Thoracic aorta (tissue), 2 donors: ENCODE data around the gene BCAN. TPM values are rescaled to one million over a fixed set of nuclear protein-coding genes. Genes with fewer than 3 reads are reported as not detected.

Experiments used
- ATAC-seq: fragments of 150-250 bp; one replicate; pipeline ENCODE4 v1.8.0; 2017; ENCODE audit warnings: low read depth; ENCODE audit not compliant: insufficient number of reproducible peaks, low FRiP score
- DNase-seq: peaks from one replicate; pipeline ENCODE4 v3.0.0-alpha.2; 2020; ENCODE audit warnings: low spot score
- H3K27ac ChIP-seq, 2 donors: fragments of 200-600 bp; sonication (generic); 1 replicate in 1 of 2; 2 replicates in 1 of 2; pipeline ENCODE4 v1.5.1; 2016; ENCODE audit warnings: mild to moderate bottlenecking in 2 of 2, moderate library complexity in 2 of 2
- H3K27me3 ChIP-seq: fragments of 200-600 bp; sonication (generic); replicated peaks from 2 replicates; pipeline ENCODE4 v1.6.0; 2016; ENCODE audit warnings: mild to moderate bottlenecking; ENCODE audit not compliant: insufficient read depth
- H3K36me3 ChIP-seq: fragments of 200-600 bp; sonication (generic); one replicate; pipeline ENCODE4 v1.5.1; 2016
- H3K4me1 ChIP-seq, 2 donors: fragments of 200-600 bp; sonication (generic); 1 replicate in 1 of 2; 2 replicates in 1 of 2; pipeline versions ENCODE4 v1.5.1 to v1.6.0; 2016; ENCODE audit warnings: low read depth in 2 of 2, mild to moderate bottlenecking in 1 of 2; ENCODE audit not compliant: control insufficient read depth in 1 of 2
- H3K4me3 ChIP-seq: fragments of 200-600 bp; sonication (generic); 2 replicates; pipeline ENCODE4 v1.5.1; 2016; ENCODE audit warnings: mild to moderate bottlenecking
- H3K9me3 ChIP-seq: fragments of 200-600 bp; sonication (generic); 2 replicates; pipeline ENCODE4 v1.5.1; 2016
- total RNA-seq, 2 donors: library from RNA; depleted of rRNA; stranded (reverse); fragments of >200 nt; gene quantifications; one replicate each; pipeline versions ENCODE4 v1.1.0 to v1.2.3, GENCODE V29; 2016
- TF ChIP-seq, protein P1 (sequence below): fragments of 200-600 bp; sonication (generic); IDR thresholded peaks from one replicate; pipeline ENCODE4 v1.5.1; 2019; ENCODE audit warnings: antibody characterized with exemption

BCAN gene
- total RNA-seq, 2 donors from 2014 or later, result 0.54 to 0.99 TPM

DNA sequence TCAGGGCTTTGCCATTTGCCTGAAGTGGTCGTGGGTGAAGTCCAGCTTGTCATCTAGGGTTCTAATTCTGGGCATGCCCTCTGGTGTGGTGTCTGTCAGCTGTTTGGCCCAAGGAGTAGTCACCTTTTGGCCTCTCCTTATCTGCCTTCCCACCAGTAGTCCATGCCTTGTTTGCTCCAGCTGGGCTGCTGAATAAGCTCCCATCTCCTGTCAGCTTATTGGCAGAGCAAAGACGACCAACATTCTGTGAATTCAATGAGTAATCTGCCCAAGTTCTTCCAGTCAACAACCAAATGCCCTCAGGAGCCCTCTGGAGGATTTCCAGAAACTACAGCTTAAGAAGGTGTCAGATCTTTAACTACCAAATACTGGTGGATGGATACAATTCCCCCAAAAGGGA is 7.0 kb downstream of the BCAN start:
- TF ChIP-seq, protein P1, sequence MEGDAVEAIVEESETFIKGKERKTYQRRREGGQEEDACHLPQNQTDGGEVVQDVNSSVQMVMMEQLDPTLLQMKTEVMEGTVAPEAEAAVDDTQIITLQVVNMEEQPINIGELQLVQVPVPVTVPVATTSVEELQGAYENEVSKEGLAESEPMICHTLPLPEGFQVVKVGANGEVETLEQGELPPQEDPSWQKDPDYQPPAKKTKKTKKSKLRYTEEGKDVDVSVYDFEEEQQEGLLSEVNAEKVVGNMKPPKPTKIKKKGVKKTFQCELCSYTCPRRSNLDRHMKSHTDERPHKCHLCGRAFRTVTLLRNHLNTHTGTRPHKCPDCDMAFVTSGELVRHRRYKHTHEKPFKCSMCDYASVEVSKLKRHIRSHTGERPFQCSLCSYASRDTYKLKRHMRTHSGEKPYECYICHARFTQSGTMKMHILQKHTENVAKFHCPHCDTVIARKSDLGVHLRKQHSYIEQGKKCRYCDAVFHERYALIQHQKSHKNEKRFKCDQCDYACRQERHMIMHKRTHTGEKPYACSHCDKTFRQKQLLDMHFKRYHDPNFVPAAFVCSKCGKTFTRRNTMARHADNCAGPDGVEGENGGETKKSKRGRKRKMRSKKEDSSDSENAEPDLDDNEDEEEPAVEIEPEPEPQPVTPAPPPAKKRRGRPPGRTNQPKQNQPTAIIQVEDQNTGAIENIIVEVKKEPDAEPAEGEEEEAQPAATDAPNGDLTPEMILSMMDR, result no peak
- Histone ChIP-seq H3K27me3 (no peaks in the 10 kb centered on the region), H3K36me3 (no peaks in the 10 kb centered on the region), H3K4me1 (no peaks in the 10 kb centered on the region), H3K9me3 (no peaks in the 10 kb centered on the region), H3K27ac (no peak overlapping the region), H3K4me3 (no peak overlapping the region)
- DNase-seq (no peak), ATAC-seq (no peak)

DNA sequence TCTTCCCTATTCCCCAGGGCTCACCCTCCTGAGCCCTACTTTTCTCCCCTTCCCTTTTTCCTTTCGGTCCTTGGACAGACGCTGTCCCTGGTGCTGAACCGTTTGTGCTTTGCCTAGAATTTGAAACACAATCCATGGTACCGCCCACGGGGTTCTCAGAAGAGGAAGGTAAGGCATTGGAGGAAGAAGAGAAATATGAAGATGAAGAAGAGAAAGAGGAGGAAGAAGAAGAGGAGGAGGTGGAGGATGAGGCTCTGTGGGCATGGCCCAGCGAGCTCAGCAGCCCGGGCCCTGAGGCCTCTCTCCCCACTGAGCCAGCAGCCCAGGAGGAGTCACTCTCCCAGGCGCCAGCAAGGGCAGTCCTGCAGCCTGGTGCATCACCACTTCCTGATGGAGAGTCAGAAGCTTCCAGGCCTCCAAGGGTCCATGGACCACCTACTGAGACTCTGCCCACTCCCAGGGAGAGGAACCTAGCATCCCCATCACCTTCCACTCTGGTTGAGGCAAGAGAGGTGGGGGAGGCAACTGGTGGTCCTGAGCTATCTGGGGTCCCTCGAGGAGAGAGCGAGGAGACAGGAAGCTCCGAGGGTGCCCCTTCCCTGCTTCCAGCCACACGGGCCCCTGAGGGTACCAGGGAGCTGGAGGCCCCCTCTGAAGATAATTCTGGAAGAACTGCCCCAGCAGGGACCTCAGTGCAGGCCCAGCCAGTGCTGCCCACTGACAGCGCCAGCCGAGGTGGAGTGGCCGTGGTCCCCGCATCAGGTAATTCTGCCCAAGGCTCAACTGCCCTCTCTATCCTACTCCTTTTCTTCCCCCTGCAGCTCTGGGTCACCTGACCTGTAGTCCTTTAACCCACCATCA is 10.4 kb downstream of the BCAN start:
- TF ChIP-seq, protein P1, result no peak
- no peaks in the 10 kb centered on the region for H3K27me3 ChIP-seq
- no peaks in the 10 kb centered on the region for H3K9me3 ChIP-seq
- H3K27ac ChIP-seq, result no peak overlapping the region
- H3K4me1 ChIP-seq, result peaks cover 3 to 12% of the 10 kb centered on the region in 2 donors
- H3K36me3 ChIP-seq, result no peaks in the 10 kb centered on the region
- ATAC-seq (no peak), DNase-seq (no peak)
- no peak overlapping the region for H3K4me3 ChIP-seq

DNA sequence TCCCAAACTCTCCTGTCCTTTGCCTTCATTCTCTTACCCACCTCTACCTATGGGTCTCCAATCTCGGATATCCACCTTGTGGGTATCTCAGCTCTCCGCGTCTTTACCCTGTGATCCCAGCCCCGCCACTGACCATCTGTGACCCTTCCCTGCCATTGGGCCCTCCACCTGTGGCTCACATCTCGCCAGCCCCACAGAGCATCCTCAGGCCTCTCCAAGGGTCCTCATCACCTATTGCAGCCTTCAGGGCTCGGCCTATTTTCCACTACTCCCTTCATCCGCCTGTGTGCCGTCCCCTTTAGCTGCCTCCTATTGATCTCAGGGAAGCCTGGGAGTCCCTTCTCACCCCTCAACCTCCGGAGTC is 11.1 kb downstream of the BCAN start:
- Histone ChIP-seq H3K4me3 (no peak overlapping the region), H3K36me3 (no peaks in the 10 kb centered on the region), H3K4me1 (peaks cover 6 to 18% of the 10 kb centered on the region in 2 donors), H3K9me3 (no peaks in the 10 kb centered on the region), H3K27me3 (no peaks in the 10 kb centered on the region), H3K27ac (no peak overlapping the region)
- ATAC-seq (no peak), DNase-seq (no peak)
- TF ChIP-seq, protein P1, result no peak

DNA sequence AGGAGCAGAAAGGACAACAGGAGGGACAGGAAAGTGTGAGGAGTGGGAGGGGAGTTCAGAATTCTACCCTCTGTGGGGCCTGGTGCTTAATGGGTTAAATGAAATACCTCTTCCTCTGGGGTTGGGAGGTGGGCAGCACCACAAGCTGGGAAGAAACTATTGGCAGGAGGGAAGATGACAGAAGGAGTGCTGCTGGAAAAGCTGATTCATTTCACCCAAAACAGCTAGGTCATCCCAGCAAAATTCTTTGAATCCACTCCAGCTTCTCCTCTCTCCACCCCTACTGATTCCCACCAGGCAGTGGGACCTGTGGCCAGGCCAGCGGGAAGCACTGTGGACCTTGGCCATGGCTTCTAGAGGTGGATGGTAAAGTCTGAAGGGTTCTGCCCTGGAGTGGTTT is 12.8 kb downstream of the BCAN start:
- no peak overlapping the region for H3K4me3 ChIP-seq
- DNase-seq, result no peak
- H3K4me1 ChIP-seq, result peaks cover 11 to 32% of the 10 kb centered on the region in 2 donors
- H3K36me3 ChIP-seq, result no peaks in the 10 kb centered on the region
- TF ChIP-seq, protein P1, result no peak
- H3K27ac ChIP-seq, result no peak overlapping the region
- H3K27me3 ChIP-seq, result no peaks in the 10 kb centered on the region
- no peak for ATAC-seq
- H3K9me3 ChIP-seq, result no peaks in the 10 kb centered on the region

DNA sequence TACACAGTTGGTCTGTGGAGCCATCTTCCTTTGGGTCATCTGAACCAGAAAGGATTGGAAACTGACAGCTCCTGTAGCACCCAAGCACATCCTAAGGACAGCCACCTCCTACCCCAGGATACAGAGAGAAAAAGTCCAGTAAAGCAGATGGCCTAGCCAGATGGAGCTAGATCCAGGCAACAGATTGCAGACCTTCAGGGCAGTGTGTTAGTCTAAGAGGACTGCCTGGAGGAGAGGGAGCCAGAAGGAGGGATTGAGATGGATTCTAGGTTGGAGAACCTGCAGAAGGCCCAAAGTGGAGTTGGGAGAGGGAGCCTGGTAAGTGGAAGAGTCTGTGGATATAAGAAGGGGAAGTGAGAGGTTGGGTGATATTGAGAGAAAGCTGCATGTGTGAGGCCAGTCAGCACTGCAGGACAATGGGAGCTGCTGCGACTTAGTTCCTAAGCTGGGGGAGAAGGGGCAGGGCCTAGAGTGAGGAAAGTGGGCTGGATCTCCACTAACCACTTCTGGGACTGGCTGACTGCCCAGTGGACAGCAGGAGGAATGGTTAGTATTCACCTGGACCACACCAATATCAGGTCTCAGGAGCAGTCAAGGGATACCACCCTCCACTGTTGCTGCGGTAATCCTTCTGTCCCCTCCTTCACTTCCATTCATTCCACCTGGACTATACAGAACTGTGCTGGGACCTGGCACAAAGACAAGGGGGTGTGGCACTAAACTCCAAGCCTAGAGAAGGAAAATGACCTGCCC is 13.4 kb downstream of the BCAN start:
- ATAC-seq (no peak), DNase-seq (no peak)
- Histone ChIP-seq H3K27me3 (no peaks in the 10 kb centered on the region), H3K36me3 (no peaks in the 10 kb centered on the region), H3K9me3 (no peaks in the 10 kb centered on the region), H3K4me3 (no peak overlapping the region), H3K4me1 (peaks cover 13 to 35% of the 10 kb centered on the region in 2 donors), H3K27ac (no peak overlapping the region)
- TF ChIP-seq, protein P1, result no peak
